Memory B cell (primary cell): ENCODE data around the gene UBE2I.

Experiments used
- ATAC-seq: fragments of 150-1000 bp; cut with Tn5 transposase; 2 replicates; pipeline ENCODE4 v1.10.0; 2021; ENCODE audit warnings: low read depth, mild to moderate bottlenecking, moderate library complexity
- DNase-seq, 2 donors: peaks; one replicate each; pipeline ENCODE4 v3.0.0; 2022; ENCODE audit warnings: low spot score in 2 of 2
- H3K27ac Mint-ChIP-seq: one replicate; pipeline ENCODE4 v1.8.0; 2022; ENCODE audit warnings: mild to moderate bottlenecking, moderate library complexity, mixed read lengths
- H3K27me3 Mint-ChIP-seq: one replicate; pipeline ENCODE4 v1.8.0; 2022; ENCODE audit warnings: mixed read lengths
- H3K36me3 Mint-ChIP-seq: one replicate; pipeline ENCODE4 v1.8.0; 2022; ENCODE audit warnings: mild to moderate bottlenecking, mixed read lengths
- H3K4me1 Mint-ChIP-seq: one replicate; pipeline ENCODE4 v1.8.0; 2022; ENCODE audit warnings: mixed read lengths
- H3K4me3 Mint-ChIP-seq: one replicate; pipeline ENCODE4 v1.8.0; 2022; ENCODE audit warnings: mild to moderate bottlenecking, moderate library complexity, mixed read lengths
- H3K9me3 Mint-ChIP-seq: one replicate; pipeline ENCODE4 v1.8.0; 2022; ENCODE audit warnings: mixed read lengths

The UBE2I gene

DNA sequence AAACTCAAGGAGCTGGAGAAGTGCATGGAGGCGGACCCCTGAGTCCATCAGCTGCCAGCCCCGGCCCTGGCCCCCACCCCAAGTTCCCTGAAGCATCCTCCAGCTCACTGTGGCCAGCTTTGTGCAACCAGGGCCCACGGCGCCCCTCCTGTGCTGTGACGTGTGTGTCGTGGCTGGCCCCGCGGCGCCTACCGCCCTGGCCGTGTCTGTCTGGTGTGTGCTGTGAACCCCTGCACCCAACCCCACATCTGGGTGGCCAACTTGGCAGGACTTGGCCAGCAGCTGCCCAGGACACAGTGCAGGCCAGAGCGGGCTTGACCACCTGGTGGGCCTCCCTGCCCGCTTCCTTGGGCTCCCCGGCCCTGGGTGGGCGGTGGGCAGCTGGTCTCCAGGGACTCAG lies 39.0 kb downstream of the UBE2I start:
- no peaks in the 10 kb centered on the region for H3K9me3 Mint-ChIP-seq
- no peaks in the 10 kb centered on the region for H3K27me3 Mint-ChIP-seq
- no peak for DNase-seq
- H3K27ac Mint-ChIP-seq: no peak overlapping the region
- no peak overlapping the region for H3K4me3 Mint-ChIP-seq
- no peak for ATAC-seq
- peaks cover 17% of the 10 kb centered on the region for H3K4me1 Mint-ChIP-seq
- peaks cover 5% of the 10 kb centered on the region for H3K36me3 Mint-ChIP-seq

DNA sequence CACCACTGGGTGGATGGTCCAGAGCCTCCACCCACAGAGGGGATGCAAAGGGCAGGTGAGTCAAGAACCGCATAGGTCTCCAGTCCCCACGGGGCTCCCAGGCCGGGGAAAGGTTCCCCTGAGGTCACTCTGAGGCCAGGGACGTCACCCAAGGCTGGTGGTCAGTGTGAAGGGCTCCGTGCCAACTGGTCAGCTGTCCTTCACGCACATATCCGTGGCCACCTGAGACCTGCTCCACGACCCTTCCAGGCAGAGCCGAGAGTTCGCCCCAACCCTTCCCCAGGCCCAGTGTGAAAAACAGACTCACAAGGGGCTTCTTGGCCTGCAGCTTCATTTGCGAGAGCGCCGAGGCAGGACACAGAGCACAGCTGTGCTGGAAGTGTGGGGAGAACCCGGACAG lies 39.5 kb downstream of the UBE2I start:
- no peak overlapping the region for H3K27ac Mint-ChIP-seq
- H3K4me1 Mint-ChIP-seq: peaks cover 16% of the 10 kb centered on the region
- H3K36me3 Mint-ChIP-seq: peaks cover 5% of the 10 kb centered on the region
- H3K9me3 Mint-ChIP-seq: no peaks in the 10 kb centered on the region
- no peaks in the 10 kb centered on the region for H3K27me3 Mint-ChIP-seq
- no peak overlapping the region for H3K4me3 Mint-ChIP-seq
- ATAC-seq (no peak), DNase-seq (no peak)

DNA sequence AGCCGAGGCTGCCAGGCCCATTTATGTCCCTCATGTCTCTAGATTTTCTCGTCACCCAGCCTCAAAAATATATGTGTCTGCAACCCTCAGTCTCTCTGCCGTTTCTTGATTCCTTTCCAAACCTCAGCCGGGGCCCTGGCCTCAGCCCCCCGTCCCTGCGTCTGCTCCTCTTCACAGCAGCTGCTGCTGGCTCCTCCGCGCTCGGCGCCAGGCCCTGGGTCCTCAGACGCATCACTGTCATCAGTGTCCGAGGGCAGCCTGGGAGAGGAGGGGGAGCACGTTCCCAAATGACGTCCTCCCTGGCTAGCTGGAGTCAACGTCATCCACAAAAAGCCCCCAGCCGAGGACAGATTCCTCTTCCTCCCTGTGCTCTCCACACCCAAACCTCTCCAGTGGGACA lies 39.9 kb downstream of the UBE2I start:
- no peaks in the 10 kb centered on the region for H3K9me3 Mint-ChIP-seq
- H3K36me3 Mint-ChIP-seq: peaks cover 5% of the 10 kb centered on the region
- H3K27me3 Mint-ChIP-seq: no peaks in the 10 kb centered on the region
- DNase-seq (no peak), ATAC-seq (no peak)
- no peak overlapping the region for H3K4me3 Mint-ChIP-seq
- H3K27ac Mint-ChIP-seq: no peak overlapping the region
- H3K4me1 Mint-ChIP-seq: peaks cover 16% of the 10 kb centered on the region

DNA sequence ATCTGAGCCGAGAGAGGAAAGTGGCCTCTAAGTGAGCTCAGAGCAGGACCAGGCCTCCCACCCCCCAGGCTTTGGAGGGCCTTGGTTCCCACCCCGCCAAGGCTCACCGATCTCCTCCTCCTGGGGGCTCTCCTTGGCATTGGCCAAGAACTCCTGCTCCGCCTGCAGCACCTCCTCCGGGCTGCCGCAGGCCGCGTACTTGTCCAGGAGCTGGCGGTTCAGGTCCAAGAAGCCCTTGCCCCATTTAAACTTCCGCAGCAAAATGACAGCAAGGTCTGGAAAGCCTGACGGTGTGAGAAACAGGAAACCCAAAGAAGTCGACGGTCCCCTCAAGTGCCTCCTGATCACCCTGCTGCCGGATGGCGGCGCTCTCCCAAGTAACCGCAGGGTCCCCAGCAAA lies 40.5 kb downstream of the UBE2I start:
- no peak for DNase-seq
- ATAC-seq: no peak
- H3K36me3 Mint-ChIP-seq: peaks cover 5% of the 10 kb centered on the region
- peak overlapping the region; percentile 5 for H3K4me3 Mint-ChIP-seq
- H3K9me3 Mint-ChIP-seq: no peaks in the 10 kb centered on the region
- no peaks in the 10 kb centered on the region for H3K27me3 Mint-ChIP-seq
- no peak overlapping the region for H3K27ac Mint-ChIP-seq
- H3K4me1 Mint-ChIP-seq: peaks cover 19% of the 10 kb centered on the region

DNA sequence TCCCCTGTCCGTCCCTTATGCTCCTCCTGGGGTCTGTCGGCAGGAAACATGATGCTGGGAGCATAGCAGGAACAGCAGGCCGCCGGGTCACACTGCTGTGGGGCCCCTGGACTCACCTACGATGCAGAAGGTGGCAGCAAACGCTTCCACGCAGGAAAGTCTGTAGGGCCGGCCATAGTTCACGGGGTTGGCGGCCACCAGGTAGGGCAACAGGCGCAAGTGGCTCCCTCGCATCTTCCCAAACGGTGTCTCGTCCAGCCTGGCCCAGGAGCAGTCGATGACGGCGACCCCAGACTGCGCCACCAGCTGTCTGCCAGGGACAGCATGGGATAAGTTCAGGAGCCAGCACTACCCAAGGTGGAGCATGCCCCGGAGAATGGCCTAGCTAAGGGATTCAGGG lies 41.3 kb downstream of the UBE2I start:
- Mint-ChIP-seq H3K36me3 (peaks cover 5% of the 10 kb centered on the region), H3K4me3 (peak overlapping the region; percentile 71), H3K27me3 (no peaks in the 10 kb centered on the region), H3K4me1 (peaks cover 26% of the 10 kb centered on the region), H3K27ac (peak overlapping the region; percentile 53), H3K9me3 (no peaks in the 10 kb centered on the region)
- no peak for ATAC-seq
- DNase-seq: no peak

DNA sequence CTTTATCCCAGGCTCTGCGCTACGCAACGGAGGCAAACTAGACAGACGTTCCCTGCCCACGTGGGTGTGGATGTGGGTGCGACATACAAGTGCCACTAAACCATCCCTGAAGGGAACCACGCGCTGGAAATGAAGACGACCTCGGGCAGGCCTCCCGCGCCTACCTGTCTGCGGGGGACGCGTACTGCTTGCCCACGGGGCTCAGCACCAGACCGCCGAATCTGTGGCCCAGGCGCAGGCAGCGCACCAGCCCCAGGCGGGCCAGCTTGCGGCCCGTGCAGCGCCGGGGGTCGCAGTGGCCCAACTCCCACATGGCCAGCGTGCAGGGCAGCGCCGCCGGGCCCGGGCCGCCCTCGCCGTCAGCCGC lies 41.8 kb downstream of the UBE2I start:
- Mint-ChIP-seq H3K27me3 (no peaks in the 10 kb centered on the region), H3K4me3 (peak overlapping the region; percentile 71), H3K4me1 (peaks cover 28% of the 10 kb centered on the region), H3K27ac (peak overlapping the region; percentile 53), H3K36me3 (peaks cover 5% of the 10 kb centered on the region), H3K9me3 (no peaks in the 10 kb centered on the region)
- ATAC-seq (peak; percentile 14), DNase-seq (no peak)

DNA sequence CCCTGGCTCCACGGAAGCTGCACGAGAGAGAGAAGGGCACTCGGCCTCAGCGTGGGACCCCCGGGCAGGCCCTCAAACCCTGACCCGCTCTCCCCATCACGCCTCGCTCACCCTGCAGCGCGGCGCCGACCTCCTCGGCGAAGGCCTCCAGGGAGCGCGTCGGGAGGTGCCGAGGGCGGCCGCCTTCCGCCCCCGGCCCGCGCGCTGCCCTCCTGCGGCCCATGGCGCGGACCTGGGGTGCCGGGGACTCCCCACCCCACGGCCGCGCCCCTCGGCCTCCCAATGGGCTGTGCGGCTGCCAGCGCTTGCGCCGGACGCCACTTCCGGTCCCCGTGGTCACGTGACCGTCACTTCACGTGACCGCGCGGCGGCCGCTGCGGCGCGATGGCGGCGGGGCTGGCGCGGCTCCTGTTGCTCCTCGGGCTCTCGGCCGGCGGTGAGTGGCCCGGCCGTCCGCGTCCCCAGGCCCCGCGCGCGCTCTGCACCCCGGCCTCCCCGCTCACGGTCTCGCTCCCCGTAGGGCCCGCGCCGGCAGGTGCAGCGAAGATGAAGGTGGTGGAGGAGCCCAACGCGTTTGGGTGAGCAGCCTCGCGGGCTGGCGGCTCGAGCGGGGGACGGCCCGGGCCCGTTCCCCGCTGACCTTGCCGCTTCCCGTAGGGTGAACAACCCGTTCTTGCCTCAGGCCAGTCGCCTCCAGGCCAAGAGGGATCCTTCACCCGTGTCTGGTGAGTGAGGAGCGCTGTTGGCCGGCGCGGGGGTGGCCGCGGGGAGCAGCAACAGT lies 42.3 kb downstream of the UBE2I start, which contains the start of the genes GNPTG and TSR3:
Gene GNPTG (plus strand): TSS at position 350 of the 781 bp plus-strand sequence. CDS start 35 bp downstream, at position 385.
Gene TSR3 (minus strand): TSS at position 297 of the 781 bp plus-strand sequence. CDS start 74 bp downstream, at position 223.
- Mint-ChIP-seq H3K9me3 (no peaks in the 10 kb centered on the region), H3K27me3 (no peaks in the 10 kb centered on the region), H3K27ac (peak within 1 kb of the TSS; percentile 95), H3K36me3 (peaks cover 5% of the 10 kb centered on the region), H3K4me3 (peak within 1 kb of the TSS; percentile 82), H3K4me1 (peaks cover 27% of the 10 kb centered on the region)
- ATAC-seq (peak; percentile 91), DNase-seq (peak; percentile 86 to 87)

DNA sequence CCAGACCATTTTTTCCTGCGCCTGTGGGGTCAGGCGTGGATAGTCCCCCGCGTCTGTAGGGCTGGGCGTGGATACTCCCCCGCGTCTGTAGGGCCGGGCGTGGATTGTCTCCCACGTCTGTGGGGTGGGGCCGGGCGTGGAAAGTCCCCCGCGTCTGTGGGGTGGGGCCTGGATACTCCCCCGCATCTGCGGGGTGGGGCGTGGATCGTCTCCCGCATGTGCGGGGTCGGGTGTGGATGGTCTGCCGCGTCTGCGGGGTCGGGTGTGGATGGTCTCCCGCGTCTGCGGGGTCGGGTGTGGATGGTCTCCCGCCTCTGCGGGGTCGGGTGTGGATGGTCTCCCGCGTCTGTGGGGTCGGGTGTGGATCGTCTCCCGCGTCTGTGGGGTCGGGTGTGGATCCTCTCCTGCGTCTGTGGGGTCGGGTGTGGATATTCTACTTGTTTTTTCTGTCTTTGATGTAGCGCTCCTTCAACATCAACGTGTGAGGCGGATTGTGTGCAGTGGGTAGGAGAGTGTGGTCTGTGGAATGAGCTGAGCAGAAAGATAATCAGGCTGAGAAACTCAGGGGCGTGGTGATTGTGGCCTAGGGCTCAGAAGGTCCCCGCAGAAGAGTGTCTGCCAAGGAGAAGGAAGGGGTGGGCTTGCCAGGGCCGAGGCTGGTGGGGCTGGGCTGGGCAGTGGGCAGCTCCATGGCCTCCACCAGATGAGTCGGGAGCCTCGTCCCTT lies 45.5 kb downstream of the UBE2I start:
- DNase-seq (no peak), ATAC-seq (no peak)
- H3K36me3 Mint-ChIP-seq: peaks cover 3% of the 10 kb centered on the region
- H3K9me3 Mint-ChIP-seq: no peaks in the 10 kb centered on the region
- H3K27ac Mint-ChIP-seq: peak overlapping the region; percentile 70
- H3K4me1 Mint-ChIP-seq: peaks cover 30% of the 10 kb centered on the region
- H3K4me3 Mint-ChIP-seq: no peak overlapping the region
- no peaks in the 10 kb centered on the region for H3K27me3 Mint-ChIP-seq

DNA sequence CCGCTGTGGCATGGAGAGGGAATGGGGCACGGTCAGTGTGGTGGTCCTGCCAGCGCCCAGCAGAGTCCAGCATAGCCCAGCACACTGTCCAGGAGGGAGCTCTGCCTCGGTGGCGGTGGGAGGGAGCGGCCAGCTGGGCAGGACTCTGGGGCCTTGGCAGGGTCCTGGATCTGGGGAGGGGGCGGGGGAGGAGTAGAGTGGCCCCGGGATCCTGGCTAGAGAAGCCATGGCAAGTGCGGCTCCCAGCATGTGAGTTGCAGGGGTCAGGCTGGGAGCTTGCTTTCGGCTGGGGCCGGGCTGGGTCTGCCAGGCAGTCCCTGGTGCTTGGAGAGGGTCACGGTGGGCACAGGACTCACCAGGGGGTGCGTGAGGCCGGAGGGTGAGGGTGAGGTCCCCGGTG lies 46.2 kb downstream of the UBE2I start:
- Mint-ChIP-seq H3K27ac (peak overlapping the region; percentile 70), H3K27me3 (no peaks in the 10 kb centered on the region), H3K4me3 (no peak overlapping the region), H3K9me3 (no peaks in the 10 kb centered on the region), H3K36me3 (peaks cover 4% of the 10 kb centered on the region), H3K4me1 (peaks cover 25% of the 10 kb centered on the region)
- DNase-seq (no peak), ATAC-seq (no peak)

DNA sequence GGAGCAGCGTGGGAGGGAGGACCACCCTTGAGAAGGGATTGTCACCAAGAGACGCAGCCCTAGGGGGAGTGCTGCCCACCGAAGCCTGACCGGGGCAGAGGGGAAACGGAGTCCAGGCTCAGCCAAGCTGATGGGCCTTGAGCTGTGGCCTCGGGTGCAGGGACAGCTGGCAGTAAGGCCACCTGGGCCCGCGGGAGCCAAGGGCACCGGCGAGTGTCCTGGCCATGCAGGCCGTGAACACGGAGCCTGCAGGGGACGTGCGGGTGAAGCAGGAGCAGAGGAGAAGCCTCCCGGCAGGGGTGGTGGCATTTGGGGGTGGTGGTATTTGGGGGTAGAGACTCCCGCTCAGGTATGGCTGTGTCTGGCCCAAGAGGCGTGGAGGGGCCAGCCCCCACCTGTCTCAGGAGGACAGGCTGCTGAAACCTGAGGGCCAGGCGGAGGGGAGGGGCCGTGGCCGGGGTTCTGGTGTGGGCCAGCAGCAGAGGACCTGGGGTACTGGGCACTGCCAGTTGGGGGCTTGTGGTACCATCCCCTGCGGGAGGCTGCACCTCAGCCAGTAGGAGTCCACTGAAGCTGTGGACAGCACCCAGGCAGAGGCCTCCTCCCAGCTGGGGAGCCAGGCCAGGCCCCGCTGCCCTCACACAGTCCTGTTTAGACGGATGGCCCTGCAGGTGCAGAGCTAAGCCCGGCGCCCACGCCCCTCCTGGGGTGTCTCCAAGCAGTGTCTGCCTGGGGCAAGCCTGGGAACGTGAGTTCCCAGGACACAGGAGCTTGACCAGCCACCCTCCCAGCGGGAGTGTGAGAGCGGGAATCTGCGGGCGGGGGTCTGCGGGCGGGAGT lies 46.8 kb downstream of the UBE2I start:
- Mint-ChIP-seq H3K36me3 (peaks cover 4% of the 10 kb centered on the region), H3K27me3 (no peaks in the 10 kb centered on the region), H3K9me3 (no peaks in the 10 kb centered on the region), H3K27ac (peak overlapping the region; percentile 78), H3K4me1 (peaks cover 22% of the 10 kb centered on the region), H3K4me3 (no peak overlapping the region)
- no peak for DNase-seq
- ATAC-seq: no peak

DNA sequence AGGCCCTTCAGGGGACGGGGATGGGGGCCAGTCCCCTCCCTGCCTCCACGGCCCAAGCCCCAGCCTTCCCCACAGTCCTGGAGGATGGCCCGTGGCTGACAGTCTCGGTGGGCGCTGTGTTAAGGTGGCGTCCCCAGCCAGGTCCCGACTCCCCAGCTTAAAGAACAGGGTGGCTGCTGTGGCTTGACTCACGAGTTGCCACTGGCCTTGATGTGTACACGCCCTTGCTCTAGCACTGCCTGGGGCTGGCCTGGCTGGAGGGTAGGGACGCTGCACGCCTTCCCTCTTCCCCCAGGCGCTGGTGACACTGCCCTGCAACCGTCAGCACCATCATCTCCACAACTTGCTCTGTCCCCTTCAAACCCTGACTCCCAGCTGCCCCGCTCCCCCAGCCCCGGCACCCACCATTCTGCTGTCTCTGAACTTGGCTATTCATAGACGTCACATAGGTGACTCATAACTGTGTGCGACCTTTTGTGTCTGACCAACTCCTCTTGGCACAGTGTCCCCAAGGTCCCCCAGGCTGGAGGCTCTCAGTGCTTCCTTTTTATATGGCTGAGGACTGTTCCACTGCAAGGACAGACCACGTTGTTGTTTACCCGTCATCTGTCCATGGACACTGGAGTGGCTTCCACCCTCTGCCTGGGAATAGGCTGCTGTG lies 48.6 kb downstream of the UBE2I start:
- no peaks in the 10 kb centered on the region for H3K9me3 Mint-ChIP-seq
- H3K4me1 Mint-ChIP-seq: peaks cover 20% of the 10 kb centered on the region
- peaks cover 4% of the 10 kb centered on the region for H3K36me3 Mint-ChIP-seq
- DNase-seq (no peak), ATAC-seq (no peak)
- no peak overlapping the region for H3K4me3 Mint-ChIP-seq
- no peak overlapping the region for H3K27ac Mint-ChIP-seq
- H3K27me3 Mint-ChIP-seq: no peaks in the 10 kb centered on the region

DNA sequence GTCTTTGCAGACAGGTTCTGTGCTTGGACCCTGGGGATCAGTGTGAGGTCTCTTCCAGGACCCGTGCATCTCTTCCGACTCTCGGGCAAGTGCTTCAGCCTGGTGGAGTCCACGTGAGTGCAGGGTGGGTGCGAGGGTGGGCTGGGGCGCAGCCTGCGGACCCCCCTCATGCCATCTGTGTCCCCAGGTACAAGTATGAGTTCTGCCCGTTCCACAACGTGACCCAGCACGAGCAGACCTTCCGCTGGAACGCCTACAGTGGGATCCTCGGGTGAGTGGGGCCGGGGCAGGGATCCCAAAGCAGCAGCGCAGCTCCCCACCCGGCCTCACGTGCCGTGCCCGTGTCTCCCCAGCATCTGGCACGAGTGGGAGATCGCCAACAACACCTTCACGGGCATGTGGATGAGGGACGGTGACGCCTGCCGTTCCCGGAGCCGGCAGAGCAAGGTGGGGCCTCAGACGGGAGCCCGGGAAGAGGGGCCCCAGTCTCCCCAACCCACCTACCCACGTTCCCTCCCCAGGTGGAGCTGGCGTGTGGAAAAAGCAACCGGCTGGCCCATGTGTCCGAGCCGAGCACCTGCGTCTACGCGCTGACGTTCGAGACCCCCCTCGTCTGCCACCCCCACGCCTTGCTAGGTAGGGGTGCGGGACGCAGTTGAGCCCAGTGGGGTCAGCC lies 52.4 kb downstream of the UBE2I start:
- Mint-ChIP-seq H3K9me3 (no peaks in the 10 kb centered on the region), H3K36me3 (peaks cover 8% of the 10 kb centered on the region), H3K4me3 (no peak overlapping the region), H3K27me3 (no peaks in the 10 kb centered on the region), H3K4me1 (peaks cover 7% of the 10 kb centered on the region), H3K27ac (no peak overlapping the region)
- ATAC-seq: no peak
- no peak for DNase-seq

DNA sequence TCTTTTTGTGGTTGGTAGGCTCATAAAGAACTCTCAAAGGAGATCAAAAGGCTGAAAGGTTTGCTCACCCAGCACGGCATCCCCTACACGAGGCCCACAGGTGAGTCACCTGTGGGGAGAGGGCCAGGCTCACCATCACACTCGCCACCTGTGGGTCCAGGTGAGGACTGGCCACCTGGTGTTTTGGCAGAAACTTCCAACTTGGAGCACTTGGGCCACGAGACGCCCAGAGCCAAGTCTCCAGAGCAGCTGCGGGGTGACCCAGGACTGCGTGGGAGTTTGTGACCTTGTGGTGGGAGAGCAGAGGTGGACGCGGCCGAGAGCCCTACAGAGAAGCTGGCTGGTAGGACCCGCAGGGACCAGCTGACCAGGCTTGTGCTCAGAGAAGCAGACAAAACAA lies 53.4 kb downstream of the UBE2I start:
- Mint-ChIP-seq H3K4me1 (peaks cover 7% of the 10 kb centered on the region), H3K4me3 (no peak overlapping the region), H3K27ac (no peak overlapping the region), H3K9me3 (no peaks in the 10 kb centered on the region), H3K36me3 (peaks cover 8% of the 10 kb centered on the region), H3K27me3 (no peaks in the 10 kb centered on the region)
- ATAC-seq (no peak), DNase-seq (no peak)
